Cardiac muscle cell (in vitro differentiated cells and primary cell): ENCODE results near the gene MAGEE1. TPM values are rescaled to one million over a fixed set of nuclear protein-coding genes. Genes with fewer than 3 reads are reported as not detected.
A peak's percentile ranks its signal among the peaks of the same experiment; 100 is the strongest.

Experiments
- DNase-seq, 2 donors: peaks; one replicate each; pipeline versions ENCODE4 v3.0.0 to v3.0.0-alpha.2; 2010 to 2017; ENCODE audit warnings: low read depth in 1 of 2, low spot score in 1 of 2
- H3K27ac ChIP-seq: fragments of 200-600 bp; sonication (generic); 2 replicates; pipeline ENCODE4 v1.5.1; 2016
- H3K27me3 ChIP-seq: fragments of 200-600 bp; sonication (generic); 2 replicates; pipeline ENCODE4 v1.6.0; 2016; ENCODE audit warnings: control low read depth
- H3K36me3 ChIP-seq: fragments of 200-600 bp; sonication (generic); 2 replicates; pipeline ENCODE4 v1.5.1; 2016; ENCODE audit warnings: control low read depth
- H3K4me1 ChIP-seq: fragments of 200-600 bp; sonication (generic); 2 replicates; pipeline ENCODE4 v1.8.1; 2017; ENCODE audit warnings: low read depth, mild to moderate bottlenecking, mixed run types
- H3K4me3 ChIP-seq: fragments of 200-600 bp; sonication (generic); 2 replicates; pipeline ENCODE4 v1.5.1; 2016; ENCODE audit warnings: mild to moderate bottlenecking
- H3K9me3 ChIP-seq: fragments of 200-600 bp; sonication (generic); 2 replicates; pipeline ENCODE4 v1.5.1; 2017; ENCODE audit warnings: low read depth, mild to moderate bottlenecking, control low read depth
- polyA plus RNA-seq: library from polyadenylated mRNA; unstranded; fragments of >200 nt; fragmentation: Nextera tagmentation; extraction: Ambion mirVana; gene quantifications from 2 replicates; pipeline ENCODE4 v1.2.1, GENCODE V29; 2016
- total RNA-seq: library from RNA; depleted of rRNA; stranded (reverse); fragments of >200 nt; gene quantifications from 2 replicates; pipeline ENCODE4 v1.2.3, GENCODE V29; 2016
- TF ChIP-seq, protein P1 (sequence below): IDR thresholded peaks from 2 replicates; pipeline ENCODE4 v1.5.1; 2012; ENCODE audit warnings: low read depth, mild to moderate bottlenecking, low read length

The MAGEE1 gene
- total and polyA plus RNA-seq, 2 experiments from 2014 or later, result 2.5 to 6.3 TPM

DNA sequence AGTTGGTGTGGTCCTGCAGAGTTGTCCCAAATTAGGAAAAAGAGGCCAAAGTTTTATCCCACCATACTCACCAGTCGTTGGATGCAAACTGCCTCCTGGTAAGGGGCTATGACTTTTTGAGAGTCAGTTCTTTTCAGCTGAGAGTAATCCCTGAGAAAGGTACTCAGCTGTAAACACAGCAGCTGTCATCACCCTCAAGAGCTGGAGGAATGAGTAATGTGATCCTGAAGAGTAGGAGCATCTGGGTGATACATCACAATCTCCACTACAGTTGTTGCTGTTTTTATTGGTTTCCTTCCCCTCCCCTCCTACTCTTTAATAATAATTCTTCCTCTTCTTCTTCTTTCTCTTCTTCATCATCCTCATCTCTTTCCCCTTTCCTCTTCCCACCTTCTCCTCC, 5.7 kb downstream of the MAGEE1 start:
- no peak overlapping the region for H3K27ac ChIP-seq
- no peaks in the 10 kb centered on the region for H3K9me3 ChIP-seq
- no peaks in the 10 kb centered on the region for H3K4me1 ChIP-seq
- H3K27me3 ChIP-seq, result peaks cover 10% of the 10 kb centered on the region
- H3K4me3 ChIP-seq, result no peak overlapping the region
- TF ChIP-seq, protein P1, sequence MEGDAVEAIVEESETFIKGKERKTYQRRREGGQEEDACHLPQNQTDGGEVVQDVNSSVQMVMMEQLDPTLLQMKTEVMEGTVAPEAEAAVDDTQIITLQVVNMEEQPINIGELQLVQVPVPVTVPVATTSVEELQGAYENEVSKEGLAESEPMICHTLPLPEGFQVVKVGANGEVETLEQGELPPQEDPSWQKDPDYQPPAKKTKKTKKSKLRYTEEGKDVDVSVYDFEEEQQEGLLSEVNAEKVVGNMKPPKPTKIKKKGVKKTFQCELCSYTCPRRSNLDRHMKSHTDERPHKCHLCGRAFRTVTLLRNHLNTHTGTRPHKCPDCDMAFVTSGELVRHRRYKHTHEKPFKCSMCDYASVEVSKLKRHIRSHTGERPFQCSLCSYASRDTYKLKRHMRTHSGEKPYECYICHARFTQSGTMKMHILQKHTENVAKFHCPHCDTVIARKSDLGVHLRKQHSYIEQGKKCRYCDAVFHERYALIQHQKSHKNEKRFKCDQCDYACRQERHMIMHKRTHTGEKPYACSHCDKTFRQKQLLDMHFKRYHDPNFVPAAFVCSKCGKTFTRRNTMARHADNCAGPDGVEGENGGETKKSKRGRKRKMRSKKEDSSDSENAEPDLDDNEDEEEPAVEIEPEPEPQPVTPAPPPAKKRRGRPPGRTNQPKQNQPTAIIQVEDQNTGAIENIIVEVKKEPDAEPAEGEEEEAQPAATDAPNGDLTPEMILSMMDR, result no peak
- DNase-seq, result peak in 1 of 2 donors; percentile 25
- no peaks in the 10 kb centered on the region for H3K36me3 ChIP-seq

DNA sequence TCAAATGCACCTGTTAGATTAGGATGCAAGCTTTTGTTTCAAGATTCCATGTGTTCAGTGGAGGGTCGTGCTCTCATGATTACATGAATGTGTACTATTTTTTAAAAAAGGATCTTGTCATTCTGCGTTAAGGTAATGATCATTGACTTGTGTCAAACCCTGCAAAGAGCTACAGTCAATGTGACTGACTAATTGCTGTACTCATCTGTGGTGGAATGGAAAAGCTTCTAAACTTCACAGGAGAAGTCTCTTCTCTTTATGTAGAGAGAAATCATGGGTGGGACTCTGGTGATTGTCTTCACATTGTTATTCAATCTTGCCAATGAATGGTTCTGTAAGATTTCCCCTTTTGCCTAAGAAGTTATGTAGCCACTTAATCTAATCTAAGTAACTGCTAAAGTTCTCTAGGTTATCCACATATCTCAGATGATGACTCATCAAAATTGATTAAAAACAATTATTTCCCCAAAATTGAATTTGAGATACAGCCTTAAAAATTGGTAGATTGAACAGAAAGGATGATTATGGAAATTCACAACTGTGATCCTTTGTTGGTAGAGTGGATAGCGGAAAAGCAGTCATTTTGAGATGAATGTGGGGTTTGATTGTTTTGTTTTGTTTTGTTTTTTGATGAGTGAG, 6.7 kb downstream of the MAGEE1 start:
- DNase-seq, result no peak
- no peaks in the 10 kb centered on the region for H3K4me1 ChIP-seq
- no peak overlapping the region for H3K4me3 ChIP-seq
- H3K36me3 ChIP-seq, result no peaks in the 10 kb centered on the region
- peaks cover 2% of the 10 kb centered on the region for H3K27me3 ChIP-seq
- no peaks in the 10 kb centered on the region for H3K9me3 ChIP-seq
- TF ChIP-seq, protein P1, result no peak
- no peak overlapping the region for H3K27ac ChIP-seq

DNA sequence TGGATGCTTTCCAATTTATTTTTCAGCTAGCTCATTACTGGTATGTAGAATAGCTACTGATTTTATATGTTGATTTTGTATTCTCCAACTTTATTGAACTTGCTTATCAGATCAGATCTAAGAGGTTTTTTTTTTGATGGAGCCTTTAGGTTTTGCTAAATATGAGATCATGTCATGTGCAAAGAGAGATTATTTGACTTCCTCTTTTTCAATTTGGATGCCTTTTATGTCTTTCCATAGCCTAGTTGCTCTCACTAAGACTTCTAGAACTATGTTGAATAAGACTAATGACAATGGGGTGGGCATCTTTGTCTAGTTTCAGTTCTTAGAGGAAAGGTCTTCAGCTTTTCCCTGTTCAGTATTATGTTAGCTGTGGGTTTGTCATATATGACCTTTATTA, 11.7 kb downstream of the MAGEE1 start:
- H3K27ac ChIP-seq, result no peak overlapping the region
- H3K36me3 ChIP-seq, result no peaks in the 10 kb centered on the region
- no peaks in the 10 kb centered on the region for H3K4me1 ChIP-seq
- no peak overlapping the region for H3K4me3 ChIP-seq
- H3K9me3 ChIP-seq, result no peaks in the 10 kb centered on the region
- no peak for DNase-seq
- TF ChIP-seq, protein P1, result no peak
- H3K27me3 ChIP-seq, result no peaks in the 10 kb centered on the region

DNA sequence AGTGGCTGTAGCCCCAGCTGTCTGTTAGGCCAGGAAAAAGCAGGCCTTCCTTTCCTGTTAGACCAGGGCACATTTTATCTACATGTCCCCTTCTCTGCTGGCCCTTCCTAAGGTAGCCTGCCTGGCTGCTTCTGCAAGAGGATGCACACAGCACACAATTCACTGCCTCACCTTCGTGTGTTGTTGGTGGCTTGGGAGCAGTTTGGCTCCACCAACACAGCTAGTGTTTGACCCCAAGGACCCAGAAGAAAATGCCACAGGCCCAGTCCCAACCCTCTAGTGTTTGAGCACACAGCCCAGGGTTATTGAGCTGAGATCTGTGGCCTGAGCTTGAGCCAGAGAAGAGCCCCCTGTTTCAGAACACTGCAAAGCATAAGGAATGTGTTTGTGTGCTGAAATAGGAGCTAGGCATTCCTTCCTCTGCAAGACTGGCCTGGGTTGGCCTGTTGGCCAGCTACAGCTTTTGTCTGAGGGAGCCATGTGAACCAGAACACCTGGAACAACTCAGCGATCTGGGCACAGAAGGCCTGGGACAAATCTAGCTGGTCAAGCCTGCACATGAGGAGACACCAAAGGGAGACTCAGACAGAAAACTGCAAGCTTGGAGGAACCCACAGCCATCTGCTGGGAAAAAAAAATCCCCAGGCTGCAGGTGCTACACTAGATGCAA, 26.4 kb downstream of the MAGEE1 start:
- H3K4me3 ChIP-seq, result no peak overlapping the region
- H3K27me3 ChIP-seq, result no peaks in the 10 kb centered on the region
- DNase-seq, result peak in 1 of 2 donors; percentile 3
- peak overlapping the region; percentile 14 for H3K27ac ChIP-seq
- no peaks in the 10 kb centered on the region for H3K9me3 ChIP-seq
- H3K36me3 ChIP-seq, result no peaks in the 10 kb centered on the region
- H3K4me1 ChIP-seq, result no peaks in the 10 kb centered on the region
- TF ChIP-seq, protein P1, result no peak

DNA sequence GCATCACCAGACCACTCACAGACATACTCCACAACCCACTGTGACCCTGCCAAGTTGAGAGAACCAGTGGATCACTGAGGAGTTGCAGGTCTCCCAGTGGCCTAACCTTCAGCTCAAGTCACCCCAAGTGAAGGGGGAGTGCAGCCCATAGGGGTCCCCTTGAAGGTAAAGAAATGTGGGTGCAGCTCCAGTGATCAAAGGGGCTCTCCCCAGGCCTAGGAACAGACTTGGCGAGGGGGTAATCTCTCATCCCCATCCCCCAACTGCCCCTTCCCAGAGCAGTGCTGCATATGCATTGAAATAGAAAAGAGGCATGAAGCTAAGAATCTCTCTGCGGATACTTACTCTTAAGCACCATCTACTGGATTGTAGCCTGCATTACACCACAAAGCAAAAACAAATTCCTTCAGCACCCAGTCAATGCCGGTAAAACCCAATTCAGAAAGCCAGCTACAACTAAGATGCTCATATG, 27.0 kb downstream of the MAGEE1 start:
- no peak overlapping the region for H3K4me3 ChIP-seq
- no peak overlapping the region for H3K27ac ChIP-seq
- H3K27me3 ChIP-seq, result no peaks in the 10 kb centered on the region
- TF ChIP-seq, protein P1, result peak; percentile 38
- H3K9me3 ChIP-seq, result no peaks in the 10 kb centered on the region
- H3K4me1 ChIP-seq, result no peaks in the 10 kb centered on the region
- no peaks in the 10 kb centered on the region for H3K36me3 ChIP-seq
- peak; percentile 15 to 44 for DNase-seq
